ENCODE data around the gene NEURL1.
"Not testable (repeated sequence)": the region's sequence is repeated elsewhere in the genome, so short reads cannot be mapped to it uniquely, and the experiment has no call there.

DNA sequence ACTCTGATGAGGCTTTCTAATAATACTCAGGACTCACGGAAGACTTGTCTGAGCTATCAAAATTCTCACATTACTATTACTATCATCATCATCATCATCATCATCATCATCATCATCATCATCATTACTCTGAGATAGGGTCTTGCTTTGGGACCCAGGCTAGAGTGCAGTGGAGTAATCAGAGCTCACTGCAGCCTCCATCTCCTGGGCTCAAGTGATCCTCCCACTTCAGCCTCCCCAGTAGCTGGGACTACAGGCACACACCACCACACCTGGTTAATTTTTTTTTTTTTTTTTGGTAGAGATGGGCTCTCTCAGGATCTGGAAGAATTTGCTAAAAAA, 112.6 kb downstream of the NEURL1 start:
- not testable (repeated sequence) for TF ChIP-seq POLR2A, EP300 (IDR thresholded peaks at IDR 0.05)
- TF ChIP-seq, protein P1, sequence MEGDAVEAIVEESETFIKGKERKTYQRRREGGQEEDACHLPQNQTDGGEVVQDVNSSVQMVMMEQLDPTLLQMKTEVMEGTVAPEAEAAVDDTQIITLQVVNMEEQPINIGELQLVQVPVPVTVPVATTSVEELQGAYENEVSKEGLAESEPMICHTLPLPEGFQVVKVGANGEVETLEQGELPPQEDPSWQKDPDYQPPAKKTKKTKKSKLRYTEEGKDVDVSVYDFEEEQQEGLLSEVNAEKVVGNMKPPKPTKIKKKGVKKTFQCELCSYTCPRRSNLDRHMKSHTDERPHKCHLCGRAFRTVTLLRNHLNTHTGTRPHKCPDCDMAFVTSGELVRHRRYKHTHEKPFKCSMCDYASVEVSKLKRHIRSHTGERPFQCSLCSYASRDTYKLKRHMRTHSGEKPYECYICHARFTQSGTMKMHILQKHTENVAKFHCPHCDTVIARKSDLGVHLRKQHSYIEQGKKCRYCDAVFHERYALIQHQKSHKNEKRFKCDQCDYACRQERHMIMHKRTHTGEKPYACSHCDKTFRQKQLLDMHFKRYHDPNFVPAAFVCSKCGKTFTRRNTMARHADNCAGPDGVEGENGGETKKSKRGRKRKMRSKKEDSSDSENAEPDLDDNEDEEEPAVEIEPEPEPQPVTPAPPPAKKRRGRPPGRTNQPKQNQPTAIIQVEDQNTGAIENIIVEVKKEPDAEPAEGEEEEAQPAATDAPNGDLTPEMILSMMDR (IDR thresholded peaks at IDR 0.05): peak in 1 of 5 experiments; percentile 4

Data from tibial nerve (tissue), 4 donors.